HepG2 (cell line): Measurements from ENCODE around the gene APRT. TPM values are rescaled to one million over a fixed set of nuclear protein-coding genes. Genes with fewer than 3 reads are reported as not detected.

Source experiments
- BORCS8-MEF2B ChIP-seq: sonication (generic); formaldehyde crosslinking; IDR thresholded peaks from 2 replicates; pipeline ENCODE4 v1.8.0; 2022; ENCODE audit warnings: mild to moderate bottlenecking, missing genetic modification reagents
- CHD2 ChIP-seq: IDR thresholded peaks from 2 replicates; pipeline ENCODE4 v1.6.1; 2011; ENCODE audit warnings: low read depth, low read length, improper control_type of control experiment
- DNMT1 ChIP-seq: sonication (generic); formaldehyde crosslinking; IDR thresholded peaks from 2 replicates; pipeline ENCODE4 v1.5.1; 2020; ENCODE audit warnings: mild to moderate bottlenecking, missing genetic modification reagents
- ELF1 ChIP-seq: sonication (generic); formaldehyde crosslinking; IDR thresholded peaks from 2 replicates; pipeline ENCODE4 v1.4.0; 2020; ENCODE audit warnings: missing genetic modification reagents
- HCFC1 ChIP-seq: fragments of 150-350 bp; IDR thresholded peaks from 2 replicates; pipeline ENCODE4 v1.6.1; 2014; ENCODE audit warnings: low read depth, low read length
- HNF4G ChIP-seq, 2 experiments: sonication (generic) in 1 of 2; formaldehyde crosslinking in 1 of 2; IDR thresholded peaks; 2 replicates each; pipeline versions ENCODE4 v1.4.0 to v1.6.1; 2011 to 2020; ENCODE audit warnings: borderline replicate concordance in 2 of 2, low read depth in 2 of 2, mild to moderate bottlenecking in 2 of 2, low read length in 1 of 2, missing genetic modification reagents in 1 of 2, moderate library complexity in 1 of 2
- HNRNPUL1 ChIP-seq: fragments of 200-400 bp; formaldehyde crosslinking; IDR thresholded peaks from 2 replicates; pipeline ENCODE4 v1.6.1; 2017; ENCODE audit warnings: low read depth, mild to moderate bottlenecking, low read length, moderate library complexity
- KLF16 ChIP-seq, 2 experiments: sonication (generic) in 1 of 2; formaldehyde crosslinking in 1 of 2; IDR thresholded peaks; 2 replicates each; pipeline versions ENCODE4 v1.6.1 to v1.8.0; 2016 to 2023; ENCODE audit warnings: missing genetic modification reagents in 2 of 2, missing compliant biosample characterization in 1 of 2
- KLF9 ChIP-seq: IDR thresholded peaks from 2 replicates; pipeline ENCODE4 v1.6.1; 2016; ENCODE audit warnings: low read depth
- NFKB2 ChIP-seq: sonication (generic); formaldehyde crosslinking; IDR thresholded peaks from 2 replicates; pipeline ENCODE4 v1.4.0; 2020; ENCODE audit warnings: missing genetic modification reagents, borderline replicate concordance
- PRMT3 ChIP-seq: sonication (generic); formaldehyde crosslinking; IDR thresholded peaks from 2 replicates; pipeline ENCODE4 v1.8.1; 2022; ENCODE audit warnings: low read depth, mild to moderate bottlenecking, moderate library complexity, missing genetic modification reagents, borderline replicate concordance
- SIN3B ChIP-seq: fragments of 150-350 bp; IDR thresholded peaks from 2 replicates; pipeline ENCODE4 v1.6.1; 2014; ENCODE audit warnings: low read length
- ZMYM3 ChIP-seq: sonication (generic); formaldehyde crosslinking; IDR thresholded peaks from 2 replicates; pipeline ENCODE4 v1.5.1; 2020; ENCODE audit warnings: mild to moderate bottlenecking, missing genetic modification reagents
- ZNF3 ChIP-seq: IDR thresholded peaks from 2 replicates; pipeline ENCODE4 v1.7.0; 2017; ENCODE audit warnings: inconsistent platforms
- ZSCAN12 ChIP-seq: sonication (generic); formaldehyde crosslinking; IDR thresholded peaks from 2 replicates; pipeline ENCODE4 v1.9.0; 2021; ENCODE audit warnings: mild to moderate bottlenecking, missing genetic modification reagents
- ZSCAN9 ChIP-seq: IDR thresholded peaks from 2 replicates; pipeline ENCODE4 v1.6.1; 2016; ENCODE audit warnings: borderline replicate concordance
- polyA plus RNA-seq, 8 experiments: library from polyadenylated mRNA; depleted of rRNA in 3 of 8; stranded (reverse) in 7 of 8; unstranded in 1 of 8; fragments of >200 nt; fragmentation: Illumina TruSeq in 4 of 8; extraction: Trizol in 4 of 8; gene quantifications; 2 replicates each; pipeline versions ENCODE4 v1.2.1 to v1.2.3, GENCODE V29; 2011 to 2016; ENCODE audit warnings: low read depth in 4 of 8, missing spikeins in 1 of 8, mixed read lengths in 1 of 8; ENCODE audit not compliant: insufficient read depth in 1 of 8
- total RNA-seq, 5 experiments: library from RNA; depleted of rRNA; stranded (reverse); fragments of >200 nt; fragmentation: Illumina TruSeq; extraction: Trizol; gene quantifications; 2 replicates each; pipeline ENCODE4 v1.2.3, GENCODE V29; 2016; ENCODE audit warnings: low read depth in 1 of 5
- TF ChIP-seq, protein P1 (sequence below): sonication (generic); formaldehyde crosslinking; conservative IDR thresholded peaks from 2 replicates; pipeline ENCODE4 v1.4.0; 2020; ENCODE audit warnings: missing genetic modification reagents
- TF ChIP-seq, protein P2 (sequence below): sonication (generic); formaldehyde crosslinking; IDR thresholded peaks from 2 replicates; pipeline ENCODE4 v1.8.0; 2022; ENCODE audit warnings: mild to moderate bottlenecking, missing genetic modification reagents; ENCODE audit not compliant: insufficient replicate concordance
- TF ChIP-seq, protein P3 (sequence below): sonication (generic); formaldehyde crosslinking; IDR thresholded peaks from 2 replicates; pipeline ENCODE4 v1.4.0; 2020; ENCODE audit warnings: missing genetic modification reagents, mild to moderate bottlenecking, borderline replicate concordance
- TF ChIP-seq, protein P4 (sequence below): sonication (generic); formaldehyde crosslinking; IDR thresholded peaks from 2 replicates; pipeline ENCODE4 v1.5.0; 2020; ENCODE audit warnings: mild to moderate bottlenecking, missing genetic modification reagents

APRT gene
- total and polyA plus RNA-seq, 2 of the 13 experiments (the other 11 are each of a cell fraction or from before 2014, with no cell fraction given) = 155 to 242 TPM

DNA sequence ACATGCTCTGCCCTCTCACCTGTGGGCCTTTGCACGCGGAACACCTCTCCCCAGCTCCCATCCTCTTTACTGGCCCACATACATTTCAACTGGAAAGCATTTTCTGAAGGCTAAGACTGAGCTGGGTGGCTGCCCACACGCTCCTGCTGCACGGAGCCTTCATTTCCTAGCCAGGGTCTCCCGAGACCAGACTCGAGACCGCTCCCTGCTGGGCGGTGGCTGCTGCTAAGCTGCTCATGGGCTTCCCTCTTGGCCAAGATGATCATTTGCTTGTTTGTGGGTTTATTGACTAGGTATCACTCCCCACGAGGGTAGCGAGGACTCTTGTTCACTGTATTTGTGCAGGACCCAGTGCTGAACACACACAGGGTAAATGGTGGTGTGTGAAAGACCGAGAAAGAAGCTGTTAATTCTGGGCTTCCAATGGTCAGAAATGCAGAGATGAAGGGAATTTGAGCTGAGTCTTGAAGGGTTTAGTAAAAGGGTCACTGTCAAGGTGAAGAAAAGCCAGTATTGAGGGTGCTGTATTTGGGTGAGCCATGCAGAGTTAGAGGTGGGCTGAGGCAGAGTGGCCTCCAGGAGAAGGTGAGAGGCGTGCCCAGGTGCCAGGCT is 46.1 kb upstream of the APRT start (continued):
- TF ChIP-seq, protein P1, sequence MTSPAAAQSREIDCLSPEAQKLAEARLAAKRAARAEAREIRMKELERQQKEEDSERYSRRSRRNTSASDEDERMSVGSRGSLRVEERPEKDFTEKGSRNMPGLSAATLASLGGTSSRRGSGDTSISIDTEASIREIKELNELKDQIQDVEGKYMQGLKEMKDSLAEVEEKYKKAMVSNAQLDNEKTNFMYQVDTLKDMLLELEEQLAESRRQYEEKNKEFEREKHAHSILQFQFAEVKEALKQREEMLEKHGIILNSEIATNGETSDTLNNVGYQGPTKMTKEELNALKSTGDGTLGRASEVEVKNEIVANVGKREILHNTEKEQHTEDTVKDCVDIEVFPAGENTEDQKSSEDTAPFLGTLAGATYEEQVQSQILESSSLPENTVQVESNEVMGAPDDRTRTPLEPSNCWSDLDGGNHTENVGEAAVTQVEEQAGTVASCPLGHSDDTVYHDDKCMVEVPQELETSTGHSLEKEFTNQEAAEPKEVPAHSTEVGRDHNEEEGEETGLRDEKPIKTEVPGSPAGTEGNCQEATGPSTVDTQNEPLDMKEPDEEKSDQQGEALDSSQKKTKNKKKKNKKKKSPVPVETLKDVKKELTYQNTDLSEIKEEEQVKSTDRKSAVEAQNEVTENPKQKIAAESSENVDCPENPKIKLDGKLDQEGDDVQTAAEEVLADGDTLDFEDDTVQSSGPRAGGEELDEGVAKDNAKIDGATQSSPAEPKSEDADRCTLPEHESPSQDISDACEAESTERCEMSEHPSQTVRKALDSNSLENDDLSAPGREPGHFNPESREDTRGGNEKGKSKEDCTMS = no peak
- no peak for TF ChIP-seq HNRNPUL1
- TF ChIP-seq KLF16 (CRISPR knock-in tag; IDR thresholded peaks at IDR 0.05) = no peak; a peak in 1 of 4 replicates
- no peak for TF ChIP-seq ZSCAN12 (CRISPR knock-in tag)
- TF ChIP-seq ELF1 = 0 out of 2 replicates have a peak, but pooled peaks have one; percentile 17
- TF ChIP-seq, protein P2, sequence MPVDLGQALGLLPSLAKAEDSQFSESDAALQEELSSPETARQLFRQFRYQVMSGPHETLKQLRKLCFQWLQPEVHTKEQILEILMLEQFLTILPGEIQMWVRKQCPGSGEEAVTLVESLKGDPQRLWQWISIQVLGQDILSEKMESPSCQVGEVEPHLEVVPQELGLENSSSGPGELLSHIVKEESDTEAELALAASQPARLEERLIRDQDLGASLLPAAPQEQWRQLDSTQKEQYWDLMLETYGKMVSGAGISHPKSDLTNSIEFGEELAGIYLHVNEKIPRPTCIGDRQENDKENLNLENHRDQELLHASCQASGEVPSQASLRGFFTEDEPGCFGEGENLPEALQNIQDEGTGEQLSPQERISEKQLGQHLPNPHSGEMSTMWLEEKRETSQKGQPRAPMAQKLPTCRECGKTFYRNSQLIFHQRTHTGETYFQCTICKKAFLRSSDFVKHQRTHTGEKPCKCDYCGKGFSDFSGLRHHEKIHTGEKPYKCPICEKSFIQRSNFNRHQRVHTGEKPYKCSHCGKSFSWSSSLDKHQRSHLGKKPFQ (CRISPR knock-in tag) = no peak
- TF ChIP-seq PRMT3 (CRISPR knock-in tag) = peak; percentile 16; the same call in 1 of the 2 replicates
- TF ChIP-seq HCFC1 = no peak; the same call in 1 of the 2 replicates
- TF ChIP-seq HNF4G (IDR thresholded peaks at IDR 0.05; ENCODE audit: borderline replicate concordance, low read depth, low read length) = no peak
- TF ChIP-seq HNF4G (CRISPR knock-in tag; IDR thresholded peaks at IDR 0.05; ENCODE audit: borderline replicate concordance, low read depth) = no peak
- no peak for TF ChIP-seq SIN3B
- TF ChIP-seq, protein P3, sequence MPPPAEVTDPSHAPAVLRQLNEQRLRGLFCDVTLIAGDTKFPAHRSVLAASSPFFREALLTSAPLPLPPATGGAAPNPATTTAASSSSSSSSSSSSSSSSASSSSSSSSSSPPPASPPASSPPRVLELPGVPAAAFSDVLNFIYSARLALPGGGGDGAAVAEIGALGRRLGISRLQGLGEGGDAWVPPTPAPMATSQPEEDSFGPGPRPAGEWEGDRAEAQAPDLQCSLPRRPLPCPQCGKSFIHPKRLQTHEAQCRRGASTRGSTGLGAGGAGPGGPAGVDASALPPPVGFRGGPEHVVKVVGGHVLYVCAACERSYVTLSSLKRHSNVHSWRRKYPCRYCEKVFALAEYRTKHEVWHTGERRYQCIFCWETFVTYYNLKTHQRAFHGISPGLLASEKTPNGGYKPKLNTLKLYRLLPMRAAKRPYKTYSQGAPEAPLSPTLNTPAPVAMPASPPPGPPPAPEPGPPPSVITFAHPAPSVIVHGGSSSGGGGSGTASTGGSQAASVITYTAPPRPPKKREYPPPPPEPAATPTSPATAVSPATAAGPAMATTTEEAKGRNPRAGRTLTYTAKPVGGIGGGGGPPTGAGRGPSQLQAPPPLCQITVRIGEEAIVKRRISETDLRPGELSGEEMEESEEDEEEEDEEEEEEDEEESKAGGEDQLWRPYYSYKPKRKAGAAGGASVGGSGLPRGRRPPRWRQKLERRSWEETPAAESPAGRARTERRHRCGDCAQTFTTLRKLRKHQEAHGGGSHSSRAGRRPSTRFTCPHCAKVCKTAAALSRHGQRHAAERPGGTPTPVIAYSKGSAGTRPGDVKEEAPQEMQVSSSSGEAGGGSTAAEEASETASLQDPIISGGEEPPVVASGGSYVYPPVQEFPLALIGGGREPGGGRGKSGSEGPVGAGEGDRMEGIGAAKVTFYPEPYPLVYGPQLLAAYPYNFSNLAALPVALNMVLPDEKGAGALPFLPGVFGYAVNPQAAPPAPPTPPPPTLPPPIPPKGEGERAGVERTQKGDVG (CRISPR knock-in tag) = no peak
- TF ChIP-seq, protein P4, sequence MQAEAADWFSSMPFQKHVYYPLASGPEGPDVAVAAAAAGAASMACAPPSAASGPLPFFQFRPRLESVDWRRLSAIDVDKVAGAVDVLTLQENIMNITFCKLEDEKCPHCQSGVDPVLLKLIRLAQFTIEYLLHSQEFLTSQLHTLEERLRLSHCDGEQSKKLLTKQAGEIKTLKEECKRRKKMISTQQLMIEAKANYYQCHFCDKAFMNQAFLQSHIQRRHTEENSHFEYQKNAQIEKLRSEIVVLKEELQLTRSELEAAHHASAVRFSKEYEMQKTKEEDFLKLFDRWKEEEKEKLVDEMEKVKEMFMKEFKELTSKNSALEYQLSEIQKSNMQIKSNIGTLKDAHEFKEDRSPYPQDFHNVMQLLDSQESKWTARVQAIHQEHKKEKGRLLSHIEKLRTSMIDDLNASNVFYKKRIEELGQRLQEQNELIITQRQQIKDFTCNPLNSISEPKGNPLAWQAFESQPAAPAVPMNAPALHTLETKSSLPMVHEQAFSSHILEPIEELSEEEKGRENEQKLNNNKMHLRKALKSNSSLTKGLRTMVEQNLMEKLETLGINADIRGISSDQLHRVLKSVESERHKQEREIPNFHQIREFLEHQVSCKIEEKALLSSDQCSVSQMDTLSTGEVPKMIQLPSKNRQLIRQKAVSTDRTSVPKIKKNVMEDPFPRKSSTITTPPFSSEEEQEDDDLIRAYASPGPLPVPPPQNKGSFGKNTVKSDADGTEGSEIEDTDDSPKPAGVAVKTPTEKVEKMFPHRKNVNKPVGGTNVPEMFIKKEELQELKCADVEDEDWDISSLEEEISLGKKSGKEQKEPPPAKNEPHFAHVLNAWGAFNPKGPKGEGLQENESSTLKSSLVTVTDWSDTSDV (CRISPR knock-in tag) = no peak
- no peak for TF ChIP-seq ZMYM3 (CRISPR knock-in tag)
- TF ChIP-seq BORCS8-MEF2B (CRISPR knock-in tag) = no peak
- no peak for TF ChIP-seq ZNF3 (CRISPR knock-in tag)
- TF ChIP-seq NFKB2 (CRISPR knock-in tag) = no peak
- no peak for TF ChIP-seq DNMT1 (CRISPR knock-in tag)
- TF ChIP-seq ZSCAN9 = no peak
- peak; percentile 40; the same call in 1 of the 2 replicates for TF ChIP-seq CHD2
- TF ChIP-seq KLF9 = no peak
